GM18873 (cell line): ENCODE results near the gene ENOPH1.
A peak's percentile ranks its signal among the peaks of the same experiment; 100 is the strongest.
"Not testable (repeated sequence)": the region's sequence is repeated elsewhere in the genome, so short reads cannot be mapped to it uniquely, and the experiment has no call there.

Source experiments
- ATAC-seq: cut with Tn5 transposase; IDR thresholded peaks from one replicate; pipeline ENCODE4 v1.9.1; 2021; ENCODE audit warnings: mild to moderate bottlenecking, moderate library complexity, moderate number of reproducible peaks; ENCODE audit not compliant: unreplicated experiment, low FRiP score

ENOPH1 gene

DNA sequence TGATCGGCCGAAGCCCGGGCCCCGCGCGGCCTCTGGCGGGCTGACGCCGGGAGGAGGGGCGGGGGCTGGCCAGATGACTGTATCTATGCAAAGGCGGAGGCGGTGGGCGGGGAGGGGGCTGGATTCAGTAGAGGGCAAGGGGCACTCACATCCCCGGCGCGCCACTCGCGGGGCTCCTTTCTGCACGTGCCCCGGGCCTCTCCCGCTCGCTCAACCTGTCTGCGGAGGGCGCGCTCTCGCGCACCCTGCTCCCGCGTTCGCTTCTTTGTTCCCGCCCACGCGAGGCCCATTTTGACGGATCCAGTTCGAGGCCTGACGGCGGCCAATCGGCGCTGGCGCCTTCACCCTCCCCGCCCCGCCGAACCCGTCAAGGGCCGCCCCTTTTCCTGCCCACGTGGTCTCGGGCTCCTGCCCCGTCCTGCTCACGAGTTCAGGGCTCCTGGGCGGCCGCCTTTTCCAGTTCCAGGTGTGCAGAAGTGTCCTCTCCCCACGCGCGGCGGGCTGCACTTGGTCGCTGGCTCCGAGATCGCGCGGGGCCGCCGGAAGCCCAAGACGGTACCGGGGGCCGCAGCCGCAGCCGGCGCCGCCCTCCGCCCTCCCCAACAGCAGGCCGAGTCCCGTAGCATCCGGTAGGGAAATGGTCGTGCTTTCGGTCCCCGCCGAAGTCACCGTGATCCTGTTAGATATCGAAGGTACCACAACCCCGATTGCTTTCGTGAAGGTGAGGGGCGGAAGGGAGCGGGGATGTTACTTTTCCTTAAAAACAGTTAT, at the start of gene ENOPH1, which contains the start of gene HNRNPDL:
Gene ENOPH1, plus strand, starts transcription at position 398 of the 771 bp plus-strand sequence. Its CDS starts 240 bp downstream, at position 638.
Gene HNRNPDL, minus strand, starts transcription at position 270 of the 771 bp plus-strand sequence. CDS start 772 bp downstream, outside the sequence.
- ATAC-seq, result peak; percentile 72

DNA sequence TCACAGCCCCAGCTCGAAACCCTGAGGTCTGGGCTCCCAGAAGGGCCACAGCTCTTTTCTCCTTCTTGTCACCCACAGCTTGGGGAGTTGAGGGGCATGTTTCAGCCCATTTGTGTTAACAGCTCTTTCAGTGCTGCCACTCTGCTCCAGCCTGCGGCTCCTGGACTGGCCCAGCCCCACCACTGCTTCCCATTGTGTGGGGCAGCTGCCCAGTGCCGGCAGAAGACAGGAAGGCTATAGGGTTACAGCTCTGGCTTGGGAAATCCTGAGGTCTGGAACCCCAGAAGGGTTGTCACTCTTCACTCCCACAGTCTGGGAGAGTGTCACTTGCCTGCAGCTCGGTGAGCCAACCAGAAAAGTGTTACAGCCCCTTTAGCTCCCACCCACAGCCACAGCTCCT, 49.6 kb upstream of the ENOPH1 start:
- ATAC-seq, result no peak

DNA sequence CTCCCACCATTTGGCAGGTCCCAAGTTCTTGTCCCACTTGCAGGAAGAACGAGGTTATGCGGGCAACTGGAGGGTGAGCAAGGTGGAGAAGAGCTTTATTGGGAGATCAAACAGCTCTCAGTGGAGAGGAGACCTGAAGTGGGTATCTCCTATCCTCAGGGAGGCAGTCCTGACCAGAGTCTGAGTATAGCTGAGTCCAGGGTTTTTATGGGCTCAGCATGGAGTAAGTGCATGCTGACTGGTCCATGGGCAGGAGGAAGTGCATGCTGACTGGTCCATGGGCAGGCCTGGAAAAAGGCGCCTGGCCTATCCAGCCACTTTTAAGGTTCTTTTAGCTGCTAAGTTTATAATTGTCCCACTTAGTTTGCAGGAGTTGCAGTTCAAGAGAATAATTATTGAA, 49.2 kb upstream of the ENOPH1 start:
- no peak for ATAC-seq

DNA sequence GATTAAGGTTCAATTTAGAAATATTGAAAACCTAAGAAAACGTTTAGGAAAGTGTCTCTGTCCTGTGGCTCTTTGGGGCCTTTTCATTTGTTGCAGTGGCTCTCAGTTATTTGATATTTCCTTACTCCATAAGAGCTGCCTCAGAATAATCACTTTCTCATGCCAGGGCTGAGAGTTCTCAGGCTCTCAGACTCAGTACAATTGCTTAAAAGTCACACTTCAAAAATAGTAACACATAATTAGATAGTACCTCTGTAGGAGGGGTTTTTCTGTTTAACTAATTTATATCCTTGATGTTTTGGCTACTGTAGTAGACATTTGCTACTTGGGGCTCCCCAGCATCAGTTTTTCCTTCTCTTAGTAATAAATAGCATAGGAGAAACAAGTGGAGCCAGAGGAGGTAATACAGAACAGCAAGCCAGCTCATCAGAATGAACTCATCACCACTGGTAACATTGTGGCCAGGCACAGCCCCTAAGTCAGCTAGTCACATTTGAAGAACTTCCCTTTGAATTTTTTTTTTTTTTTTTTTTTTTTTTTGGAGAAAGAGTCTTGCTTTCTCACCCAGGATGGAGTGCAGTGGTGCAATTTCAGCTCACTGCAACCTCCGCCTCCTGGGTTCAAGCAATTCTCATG, 48.6 kb upstream of the ENOPH1 start:
- ATAC-seq, result no peak

DNA sequence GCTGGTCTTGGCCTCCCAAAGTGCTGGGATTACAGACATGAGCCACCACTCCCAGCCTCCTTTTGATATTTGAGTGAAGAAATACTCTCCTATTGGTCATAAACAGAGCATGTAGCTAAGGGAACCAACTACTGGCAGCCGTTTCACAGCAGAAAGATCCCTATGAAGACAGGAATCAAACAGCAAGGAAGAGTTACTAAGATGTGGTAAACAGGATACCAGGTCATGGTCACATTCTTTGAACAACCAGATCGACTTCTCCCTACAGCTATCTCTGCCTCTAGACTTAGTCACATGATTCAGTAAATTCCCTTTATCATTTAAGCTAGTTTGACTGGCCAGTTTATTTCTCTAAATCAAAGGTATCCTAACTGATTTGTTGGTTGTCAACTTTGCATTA, 47.6 kb upstream of the ENOPH1 start:
- ATAC-seq, result no peak

DNA sequence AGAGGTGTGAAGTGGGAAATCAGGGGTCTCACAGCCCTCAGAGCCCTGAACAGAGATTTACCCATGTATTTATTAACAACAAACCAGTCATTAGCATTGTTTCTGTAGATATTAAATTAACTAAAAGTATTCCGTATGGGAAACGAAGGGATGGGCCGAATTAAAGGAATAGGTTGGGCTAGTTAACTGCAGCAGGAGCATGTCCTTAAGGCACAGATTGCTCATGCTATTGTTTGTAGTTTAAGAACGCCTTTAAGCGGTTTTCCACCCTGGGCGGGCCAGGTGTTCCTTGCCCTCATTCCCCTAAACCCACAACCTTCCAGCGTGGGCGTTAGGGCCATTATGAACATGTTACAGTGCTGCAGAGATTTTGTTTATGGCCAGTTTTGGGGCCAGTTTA, 44.1 kb upstream of the ENOPH1 start:
- ATAC-seq, result not testable (repeated sequence)

DNA sequence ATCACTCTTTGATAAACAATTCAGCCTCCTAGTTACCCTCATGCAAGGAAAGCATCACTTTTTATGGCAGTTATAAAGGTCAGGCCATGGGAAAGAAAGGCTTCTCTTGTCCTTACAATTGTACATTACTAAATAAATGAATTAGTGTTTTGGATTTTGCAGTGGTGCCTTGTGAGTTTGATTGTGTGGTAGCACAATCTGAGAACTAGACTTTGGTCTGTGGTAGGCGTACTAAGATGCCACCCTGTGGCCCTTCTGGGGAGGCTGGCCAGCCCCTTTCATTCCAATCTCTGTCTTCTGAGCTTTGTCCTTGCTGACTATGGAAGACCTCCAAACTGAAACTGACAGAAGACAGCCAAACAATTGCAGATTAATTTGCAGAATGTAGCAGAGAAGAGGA, 42.0 kb upstream of the ENOPH1 start:
- ATAC-seq, result no peak

DNA sequence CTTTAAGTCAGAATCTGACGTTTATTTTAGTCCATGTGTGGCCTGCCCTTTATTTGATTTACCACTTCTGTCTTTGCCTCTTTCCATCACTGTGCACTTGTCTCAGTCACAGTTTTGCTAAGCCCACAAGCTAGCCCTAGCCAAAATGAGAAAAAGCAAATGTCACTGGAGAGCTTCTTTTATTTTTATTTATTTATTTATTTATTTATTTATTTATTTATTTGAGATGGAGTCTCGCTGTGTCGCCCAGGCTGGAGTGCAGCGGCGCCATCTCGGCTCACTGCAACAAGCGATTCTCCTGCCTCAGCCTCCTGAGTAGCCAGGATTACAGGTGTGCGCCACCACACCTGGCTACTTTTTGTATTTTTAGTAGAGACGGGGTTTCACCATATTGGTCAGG, 40.3 kb upstream of the ENOPH1 start:
- not testable (repeated sequence) for ATAC-seq

DNA sequence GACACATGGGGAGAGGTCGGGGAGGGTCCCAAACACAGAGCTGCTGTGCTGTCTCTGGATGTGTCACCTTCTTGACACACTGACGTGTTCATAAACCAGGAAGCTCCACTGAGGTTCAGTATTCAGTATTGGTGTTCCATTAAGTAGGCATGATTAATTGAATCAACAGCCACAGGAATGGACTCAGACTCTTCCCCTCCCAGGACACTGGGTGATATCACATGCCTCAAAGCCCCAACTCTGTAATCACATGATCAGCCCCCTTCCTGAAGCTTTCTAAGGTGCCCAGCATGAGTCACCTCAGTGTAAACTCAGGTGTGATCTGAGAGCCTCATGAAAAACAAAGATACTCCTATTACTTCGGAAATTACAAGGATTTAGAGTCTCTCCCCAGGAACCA, 35.5 kb upstream of the ENOPH1 start:
- ATAC-seq, result no peak

DNA sequence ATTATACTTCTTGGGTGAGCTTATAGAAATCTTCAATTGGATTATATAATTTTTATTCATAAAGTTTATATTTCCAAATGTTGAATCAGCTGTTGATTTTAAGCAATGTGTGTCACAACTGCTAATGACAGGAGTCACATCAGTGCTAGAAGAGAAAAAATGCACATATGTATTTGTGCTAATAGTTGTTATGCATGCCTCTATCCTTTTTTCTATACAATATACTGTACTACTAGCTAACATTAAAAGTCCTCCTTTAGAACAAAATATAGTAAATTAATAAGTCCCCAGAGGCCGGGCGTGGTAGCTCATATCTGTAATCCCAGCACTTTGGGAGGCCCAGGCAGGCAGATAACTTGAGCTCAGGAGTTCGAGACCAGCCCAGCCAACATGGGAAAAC, 32.9 kb upstream of the ENOPH1 start:
- ATAC-seq, result no peak

DNA sequence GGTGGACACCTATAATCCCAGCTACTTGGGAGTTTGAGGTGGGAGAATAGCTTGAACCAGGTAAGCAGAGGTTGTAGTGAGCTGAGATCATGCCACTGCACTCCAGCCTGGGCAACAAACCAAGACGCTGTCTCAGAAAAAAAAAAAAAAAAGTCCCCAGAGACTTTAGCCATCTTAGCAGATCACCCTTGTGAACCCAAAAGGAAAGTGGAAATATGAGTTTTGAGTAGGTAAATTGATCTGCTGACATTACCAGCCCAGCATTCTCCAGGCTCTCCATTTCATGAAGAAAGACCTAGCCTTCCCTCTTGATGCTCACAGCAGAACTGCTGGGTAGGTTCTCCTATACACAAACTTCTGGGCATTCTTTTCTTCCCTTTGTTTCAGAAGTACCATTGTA, 32.1 kb upstream of the ENOPH1 start:
- no peak for ATAC-seq

DNA sequence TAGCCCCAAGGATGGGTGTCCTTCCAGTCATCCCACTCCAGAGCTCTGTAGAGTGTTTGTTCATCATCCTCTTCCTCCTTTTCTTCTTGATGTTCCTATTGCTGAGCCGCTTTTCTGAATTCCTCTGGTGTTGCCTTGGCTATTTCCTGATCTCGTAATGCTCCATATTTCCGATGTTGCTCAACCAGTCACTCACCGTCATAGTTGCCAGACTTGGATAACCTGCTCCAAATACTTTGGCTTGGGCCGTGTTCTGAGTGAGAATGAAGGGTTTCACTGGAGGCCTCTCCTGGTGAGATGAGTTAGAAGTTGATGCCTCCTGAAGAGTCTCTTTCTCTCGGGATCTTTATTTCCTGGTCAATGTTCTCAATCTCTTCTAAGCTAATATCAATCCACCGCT, 28.8 kb upstream of the ENOPH1 start:
- ATAC-seq, result no peak

DNA sequence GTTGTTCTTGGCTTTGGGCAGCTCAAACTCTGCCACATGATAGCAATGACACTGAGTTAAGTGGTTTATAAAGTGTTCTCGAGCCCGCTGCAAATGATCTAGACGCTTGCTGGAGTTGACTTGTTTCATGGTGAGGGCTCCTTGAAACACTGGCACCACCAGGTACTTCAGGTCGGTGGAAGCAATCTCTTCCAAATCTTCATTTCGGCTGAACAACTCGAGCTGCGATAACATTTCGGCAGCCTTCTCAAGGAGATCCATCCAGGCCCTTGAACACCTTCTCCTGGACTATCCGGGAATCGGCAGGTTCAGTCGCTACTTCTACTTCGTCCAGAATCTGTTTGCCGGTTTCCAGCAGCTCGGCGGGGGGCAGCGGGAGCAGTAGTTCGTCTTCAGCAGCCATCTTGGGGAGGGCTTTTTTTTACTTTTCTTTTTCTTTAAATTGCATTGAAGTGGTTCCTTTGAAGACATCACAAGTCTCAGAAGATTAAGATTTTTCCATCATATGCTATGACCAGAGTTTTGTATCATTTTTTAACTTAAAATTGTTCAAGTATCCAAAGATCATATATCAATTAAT, 28.1 kb upstream of the ENOPH1 start:
- ATAC-seq, result no peak

DNA sequence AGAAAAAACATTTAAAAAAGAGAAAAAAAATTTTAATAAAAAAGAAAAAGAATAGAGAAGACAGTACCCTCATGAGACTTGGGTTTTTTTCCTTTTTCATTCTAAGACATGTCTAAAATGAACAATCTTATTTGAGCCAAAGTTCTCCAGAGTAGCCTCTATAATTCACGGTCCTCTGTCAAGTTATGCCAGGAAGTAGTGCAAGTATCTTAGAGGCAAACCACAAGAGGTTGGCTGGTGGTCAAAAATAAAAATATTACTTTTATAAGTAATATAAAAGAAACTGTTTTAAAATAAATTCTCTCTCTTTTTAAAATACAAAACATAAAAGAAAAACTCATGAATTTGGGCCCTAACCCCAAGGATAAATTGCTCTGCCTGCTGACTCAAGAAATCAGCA, 26.7 kb upstream of the ENOPH1 start:
- ATAC-seq, result no peak

DNA sequence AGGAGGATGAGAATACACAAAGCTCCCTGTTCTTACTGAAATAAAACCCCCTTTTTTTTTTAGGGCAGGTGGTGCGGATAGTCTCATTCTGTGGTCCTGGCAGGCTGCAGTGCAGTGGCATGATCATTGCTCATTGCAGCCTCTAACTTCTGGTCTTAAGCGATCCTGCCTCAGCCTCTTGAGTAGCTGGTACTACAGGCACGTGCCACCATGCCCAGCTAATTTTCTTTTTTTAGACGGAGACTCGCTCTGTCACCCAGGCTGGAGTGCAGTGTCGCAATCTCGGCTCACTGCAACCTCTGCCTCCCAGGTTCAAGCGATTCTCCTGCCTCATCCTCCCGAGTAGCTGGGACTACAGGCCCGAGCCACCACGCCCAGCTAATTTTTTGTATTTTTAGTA, 15.3 kb upstream of the ENOPH1 start:
- ATAC-seq, result not testable (repeated sequence)

DNA sequence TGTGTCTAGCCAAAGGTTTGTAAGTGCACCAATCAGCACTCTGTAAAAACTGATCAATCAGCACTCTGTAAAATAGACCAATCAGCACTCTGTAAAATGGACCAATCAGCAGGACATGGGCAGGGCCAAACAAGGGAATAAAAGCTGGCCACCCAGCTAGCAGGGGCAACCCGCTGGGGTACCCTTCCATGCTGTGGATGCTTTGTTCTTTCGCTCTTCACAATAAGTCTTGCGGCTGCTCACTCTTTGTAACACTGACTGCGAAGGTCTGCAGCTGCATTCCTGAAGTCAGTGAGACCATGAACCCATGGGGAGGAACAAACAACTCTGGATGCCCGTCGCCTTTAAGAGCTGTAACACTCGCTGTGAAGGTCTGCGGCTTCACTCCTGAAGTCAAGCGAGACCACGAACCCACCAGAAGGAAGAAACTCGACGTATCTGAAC, 14.4 kb upstream of the ENOPH1 start:
- ATAC-seq, result no peak

DNA sequence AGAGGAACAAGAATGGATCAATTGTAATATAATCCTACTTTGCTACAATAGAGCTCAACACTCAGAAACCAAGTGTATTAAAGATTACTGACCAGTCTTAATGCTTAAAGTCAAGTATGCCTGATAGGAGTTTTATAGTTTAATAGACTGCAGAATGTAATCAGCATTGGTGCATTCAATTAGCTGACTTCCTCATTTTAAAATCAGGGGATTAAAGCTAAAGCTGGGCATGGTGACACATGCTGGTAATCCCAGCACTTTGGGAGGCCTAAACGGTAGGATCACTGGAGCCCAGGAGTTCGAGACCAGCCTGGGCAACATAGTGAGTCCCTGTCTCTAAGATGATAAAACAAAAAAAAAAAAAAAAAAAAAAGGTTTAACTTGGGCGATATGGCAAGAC, 10.9 kb upstream of the ENOPH1 start:
- ATAC-seq, result no peak

DNA sequence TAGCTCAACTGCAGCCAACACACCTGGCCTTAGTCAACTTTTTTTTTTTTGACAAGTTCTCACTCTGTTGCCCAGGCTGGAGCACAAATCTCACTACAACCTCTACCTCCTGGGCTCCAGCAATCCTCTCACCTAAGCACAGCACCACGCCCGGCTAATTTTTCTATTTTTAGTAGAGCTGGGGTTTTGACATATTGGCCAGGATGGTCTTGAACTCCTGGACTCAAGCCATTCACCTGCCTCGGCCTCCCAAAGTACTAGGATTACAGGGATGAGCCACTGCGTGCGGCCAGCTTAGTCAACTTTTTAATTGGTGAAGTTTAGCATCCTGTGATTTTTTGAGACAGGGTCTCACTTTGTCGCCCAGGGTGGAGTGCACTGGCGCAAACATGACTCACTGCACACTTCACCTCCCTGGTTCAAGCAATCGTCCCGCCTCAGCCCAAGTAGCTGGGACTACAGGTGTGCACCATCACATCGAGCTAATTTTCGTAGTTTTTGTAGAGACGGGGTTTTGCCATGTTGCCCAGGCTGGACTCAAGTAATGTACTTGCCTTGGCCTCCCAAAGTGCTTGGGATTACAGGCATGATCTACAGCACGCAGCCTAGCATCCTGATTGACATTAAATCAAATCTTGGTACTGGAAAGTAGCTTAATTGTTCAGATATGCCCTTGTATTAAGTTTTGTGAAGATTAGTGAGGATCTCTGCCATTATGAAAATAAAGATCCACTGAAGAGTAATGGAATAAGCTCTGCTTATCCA, 8.4 kb upstream of the ENOPH1 start:
- no peak for ATAC-seq

DNA sequence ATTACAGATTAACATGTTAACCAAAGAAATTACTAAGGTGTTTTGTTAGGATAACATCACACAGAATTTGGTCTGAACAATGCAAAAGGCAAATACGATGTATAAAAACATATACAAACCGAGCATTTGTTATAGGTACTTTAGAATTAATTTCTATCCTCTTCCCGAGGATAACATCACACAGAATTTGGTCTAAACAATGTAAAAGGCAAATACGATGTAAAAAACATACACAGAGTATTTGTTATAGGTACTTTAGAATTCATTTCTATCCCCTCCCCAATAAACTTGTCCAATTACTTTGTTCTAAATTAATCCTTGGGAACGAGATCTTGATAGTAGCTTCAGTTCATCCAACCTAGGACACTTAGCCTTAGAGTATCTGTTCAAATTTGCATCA, 7.8 kb upstream of the ENOPH1 start:
- ATAC-seq, result no peak

DNA sequence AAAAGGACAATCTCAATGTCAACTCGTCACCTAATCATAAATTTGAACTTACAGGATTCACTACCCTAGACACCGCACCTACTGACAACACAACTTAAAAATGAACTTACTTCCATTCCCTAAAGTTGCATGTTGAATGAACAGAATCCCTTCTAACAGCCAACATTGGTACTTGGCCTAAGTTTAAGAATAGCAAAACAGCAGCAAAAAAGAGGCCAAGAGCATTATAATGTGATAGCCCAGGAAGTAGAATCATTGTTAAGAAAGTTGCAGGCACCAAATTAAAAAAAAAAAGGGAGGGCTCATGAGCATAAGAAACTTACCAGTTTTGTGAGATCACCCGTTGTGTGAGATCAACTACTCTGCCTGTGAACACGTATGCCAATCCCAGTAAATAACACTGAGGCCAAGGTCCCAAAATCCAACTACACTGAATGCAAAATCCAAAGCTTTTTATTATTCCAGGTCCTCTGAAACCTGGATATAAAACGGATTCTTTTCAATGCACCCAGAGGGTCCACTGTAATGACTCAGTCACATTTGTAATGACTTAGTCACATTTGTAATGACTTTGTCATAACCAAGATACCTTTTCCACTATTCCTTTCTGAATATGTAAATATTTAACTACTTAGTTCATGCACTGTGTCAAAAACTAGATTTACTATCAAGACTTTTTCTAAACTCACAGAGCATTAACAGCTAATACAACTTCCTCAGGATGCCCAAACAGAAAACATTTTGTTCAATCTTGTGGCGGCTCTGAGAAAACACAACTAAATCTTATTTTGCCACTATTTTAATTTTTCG, 6.9 kb upstream of the ENOPH1 start:
- no peak for ATAC-seq
